Duodenal mucosa (tissue), 2 donors: ENCODE measurements around the gene MYBPC3.

ENCODE experiments used
- H3K27ac ChIP-seq: one replicate; pipeline ENCODE4 v1.7.0; 2013; ENCODE audit warnings: low read depth, low read length
- H3K27me3 ChIP-seq, 2 donors: one replicate each; pipeline ENCODE4 v1.7.0; 2013; ENCODE audit warnings: low read length in 2 of 2, control low read depth in 1 of 2; ENCODE audit not compliant: insufficient read depth in 2 of 2, control insufficient read depth in 1 of 2
- H3K36me3 ChIP-seq, 2 donors: one replicate each; pipeline ENCODE4 v1.7.0; 2013; ENCODE audit warnings: low read length in 2 of 2, control low read depth in 1 of 2; ENCODE audit not compliant: insufficient read depth in 2 of 2, control insufficient read depth in 1 of 2
- H3K4me1 ChIP-seq, 2 donors: one replicate each; pipeline ENCODE4 v1.7.0; 2013; ENCODE audit warnings: low read length in 2 of 2, control low read depth in 1 of 2; ENCODE audit not compliant: insufficient read depth in 2 of 2, control insufficient read depth in 1 of 2
- H3K4me3 ChIP-seq, 2 donors: one replicate each; pipeline ENCODE4 v1.7.0; 2013; ENCODE audit warnings: low read length in 2 of 2, low read depth in 1 of 2
- H3K9ac ChIP-seq, 2 donors: one replicate each; pipeline ENCODE4 v1.7.0; 2013; ENCODE audit warnings: low read length in 2 of 2, low read depth in 1 of 2
- H3K9me3 ChIP-seq, 2 donors: one replicate each; pipeline ENCODE4 v1.7.0; 2013; ENCODE audit warnings: low read length in 2 of 2, control low read depth in 1 of 2; ENCODE audit not compliant: control insufficient read depth in 1 of 2

The MYBPC3 gene

DNA sequence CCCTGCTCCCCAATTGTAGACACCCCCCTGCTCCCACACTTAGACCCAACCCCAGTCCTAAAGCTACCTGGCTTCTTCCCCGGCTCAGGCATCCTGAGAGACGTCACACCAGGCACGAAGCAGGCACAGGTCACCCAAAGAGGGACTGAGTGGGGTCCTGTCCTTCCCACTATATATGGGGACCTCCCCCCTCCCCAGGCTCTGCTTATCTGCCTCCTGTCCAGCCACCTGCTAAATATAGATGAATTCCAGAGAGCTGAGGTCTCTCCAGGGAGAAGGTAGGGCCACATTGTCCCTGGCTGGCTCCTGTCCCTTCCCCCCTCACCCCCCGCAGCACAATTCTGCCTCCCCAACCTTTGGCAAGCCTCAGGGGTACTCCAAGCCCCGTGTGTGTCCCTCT lies at the start of gene MYBPC3:
Gene MYBPC3 (minus strand): TSS at position 147 of the 400 bp plus-strand sequence. CDS start 55 bp downstream, at position 92.
- Histone ChIP-seq H3K9me3 (no peaks in the 10 kb centered on the region), H3K4me1 (peaks cover 2 to 3% of the 10 kb centered on the region in 2 donors), H3K4me3 (no peak within 1 kb of the TSS), H3K27ac (no peak within 1 kb of the TSS), H3K9ac (no peak within 1 kb of the TSS), H3K36me3 (no peaks in the 10 kb centered on the region), H3K27me3 (no peaks in the 10 kb centered on the region)

DNA sequence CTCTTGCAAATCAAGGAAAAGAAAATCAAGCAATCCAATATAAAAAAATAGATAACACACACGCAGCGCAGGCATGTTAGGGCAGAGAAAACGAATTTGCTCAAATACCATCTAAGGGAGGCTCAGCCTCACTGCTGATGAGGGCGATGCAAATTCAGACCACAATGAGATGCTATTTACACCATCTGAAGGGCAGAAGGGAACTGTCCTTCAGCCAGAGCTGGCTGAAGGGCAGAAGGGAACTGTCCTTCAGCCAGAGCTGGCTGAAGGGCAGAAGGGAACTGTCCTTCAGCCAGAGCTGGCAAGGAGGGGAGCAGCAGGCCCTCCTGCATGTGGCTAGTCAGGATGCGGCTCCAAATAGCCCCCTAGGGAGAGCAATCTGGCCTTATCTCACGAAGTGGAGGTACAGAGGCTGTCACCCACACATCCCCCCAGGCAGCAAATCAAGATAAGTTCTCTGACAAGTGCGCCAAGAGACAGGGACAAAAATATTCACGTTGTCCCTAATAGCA lies 48.3 kb upstream of the MYBPC3 start:
- H3K36me3 ChIP-seq: no peaks in the 10 kb centered on the region
- H3K27ac ChIP-seq: peak overlapping the region; percentile 3
- peak overlapping the region; percentile 43 to 63 for H3K9ac ChIP-seq

DNA sequence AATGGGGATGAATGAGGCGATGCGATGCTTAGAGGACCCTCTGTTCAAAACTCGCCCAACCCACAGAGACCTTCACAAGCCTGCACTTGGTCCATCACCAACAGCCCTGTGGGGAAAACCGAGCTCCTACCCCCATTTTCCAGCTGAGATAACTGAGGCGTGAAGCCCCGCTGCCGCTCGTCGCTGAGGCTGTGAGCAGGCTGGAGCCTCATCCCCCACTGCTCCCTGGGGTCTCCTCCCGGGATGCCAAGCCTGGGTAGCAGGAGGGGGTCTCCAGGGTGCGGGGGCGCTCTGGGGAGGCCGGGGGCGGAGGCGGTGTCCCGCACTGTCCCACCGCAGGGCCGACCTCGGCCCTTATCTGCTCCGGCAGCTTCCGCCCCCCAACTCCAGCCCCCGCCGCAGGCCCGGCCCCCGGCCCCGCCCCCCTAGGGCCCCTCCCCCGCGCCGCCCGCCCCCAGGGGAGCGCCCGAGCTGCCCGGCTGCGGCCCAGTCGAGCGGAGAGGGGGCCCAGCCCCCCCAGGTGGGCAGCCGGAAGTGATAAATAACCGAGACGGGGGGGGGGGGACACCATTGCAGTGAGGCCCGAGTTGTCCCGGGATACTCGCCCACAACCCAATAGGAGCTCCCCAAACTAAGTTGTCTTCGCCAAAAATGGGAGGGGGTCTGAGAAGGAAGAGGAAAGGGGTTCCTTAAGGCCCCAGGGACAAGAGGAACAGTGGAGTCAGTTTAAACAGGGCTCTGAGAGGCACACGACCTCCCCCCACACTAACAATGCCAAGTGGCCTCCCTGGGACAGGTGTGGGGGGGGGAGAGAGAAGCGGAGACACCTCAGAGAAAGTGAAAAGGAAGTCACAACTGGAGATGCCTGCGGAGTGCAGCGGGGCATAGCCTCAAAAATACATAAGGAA lies 47.6 kb upstream of the MYBPC3 start:
- Histone ChIP-seq H3K9me3 (no peaks in the 10 kb centered on the region), H3K4me1 (peaks cover 0 to 13% of the 10 kb centered on the region in 2 donors), H3K27ac (no peak overlapping the region), H3K9ac (peak overlapping the region; percentile 43 to 63), H3K4me3 (peak overlapping the region; percentile 69 to 70), H3K27me3 (no peaks in the 10 kb centered on the region), H3K36me3 (no peaks in the 10 kb centered on the region)

More for the DNA sequence above, 48.3 kb upstream of the MYBPC3 start:
- Histone ChIP-seq H3K4me1 (peaks cover 0 to 8% of the 10 kb centered on the region in 2 donors), H3K27me3 (no peaks in the 10 kb centered on the region), H3K4me3 (peak overlapping the region; percentile 56 to 65), H3K9me3 (no peaks in the 10 kb centered on the region)

DNA sequence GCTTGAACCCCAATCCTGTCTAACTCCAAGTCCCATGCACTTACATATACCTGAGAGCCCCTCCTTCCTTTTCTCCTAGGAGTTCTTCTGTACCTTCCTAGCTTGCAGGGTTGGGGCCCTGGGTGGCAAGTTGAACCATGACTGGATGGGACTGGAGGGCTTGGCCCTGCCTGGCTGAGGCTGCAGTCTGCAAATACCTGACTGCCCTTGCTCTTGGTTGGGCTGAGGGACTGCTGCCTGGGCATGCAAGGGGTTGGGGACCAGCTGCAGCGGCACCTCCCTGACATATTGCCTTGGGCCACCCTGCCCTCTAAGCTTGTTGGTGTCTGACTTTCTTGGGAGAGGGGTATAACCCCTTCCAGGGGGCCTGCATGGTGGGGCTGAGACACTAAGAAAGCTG lies 46.0 kb upstream of the MYBPC3 start:
- peaks cover 10 to 26% of the 10 kb centered on the region in 2 donors for H3K4me1 ChIP-seq
- no peaks in the 10 kb centered on the region for H3K27me3 ChIP-seq
- H3K4me3 ChIP-seq: no peak overlapping the region
- H3K36me3 ChIP-seq: no peaks in the 10 kb centered on the region
- no peaks in the 10 kb centered on the region for H3K9me3 ChIP-seq
- H3K27ac ChIP-seq: no peak overlapping the region
- H3K9ac ChIP-seq: no peak overlapping the region

DNA sequence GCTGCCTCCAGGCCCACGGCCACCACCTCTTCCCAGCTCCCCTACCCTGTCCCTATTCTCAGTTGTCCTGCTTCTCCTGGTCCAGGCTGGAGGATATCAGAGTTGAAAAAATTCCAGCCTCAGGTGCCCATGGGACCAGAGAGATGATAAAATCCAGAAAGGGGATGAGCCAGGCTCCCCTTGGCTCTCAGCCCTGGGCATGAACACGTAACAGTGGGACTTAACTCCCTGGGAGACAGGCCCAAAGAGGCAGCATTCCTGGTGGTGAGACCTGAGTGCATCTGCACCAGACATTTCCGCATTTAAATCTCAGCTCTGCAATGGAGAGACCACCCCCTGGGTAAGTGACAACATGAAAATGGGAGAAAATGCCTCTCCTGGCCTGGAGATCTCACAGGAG lies 45.5 kb upstream of the MYBPC3 start:
- H3K27ac ChIP-seq: no peak overlapping the region
- no peak overlapping the region for H3K4me3 ChIP-seq
- H3K27me3 ChIP-seq: no peaks in the 10 kb centered on the region
- no peak overlapping the region for H3K9ac ChIP-seq
- no peaks in the 10 kb centered on the region for H3K36me3 ChIP-seq
- no peaks in the 10 kb centered on the region for H3K9me3 ChIP-seq
- H3K4me1 ChIP-seq: peaks cover 10 to 30% of the 10 kb centered on the region in 2 donors

DNA sequence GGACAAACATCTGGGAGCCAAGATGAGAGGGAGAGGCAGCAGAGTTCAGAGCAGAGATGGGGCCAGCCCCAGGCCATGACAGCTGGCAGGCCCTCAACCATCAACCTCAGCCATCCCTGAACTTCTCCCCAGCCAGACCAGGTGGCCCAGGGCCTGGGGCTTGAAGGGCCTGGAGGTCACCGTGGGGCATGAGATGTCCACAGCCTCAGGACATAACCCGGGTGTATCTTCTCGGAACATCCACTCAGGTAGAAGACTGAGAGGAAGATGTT lies 43.5 kb upstream of the MYBPC3 start:
- no peaks in the 10 kb centered on the region for H3K27me3 ChIP-seq
- H3K36me3 ChIP-seq: no peaks in the 10 kb centered on the region
- H3K4me1 ChIP-seq: peaks cover 10 to 30% of the 10 kb centered on the region in 2 donors
- H3K4me3 ChIP-seq: no peak overlapping the region
- no peak overlapping the region for H3K9ac ChIP-seq
- H3K27ac ChIP-seq: no peak overlapping the region
- no peaks in the 10 kb centered on the region for H3K9me3 ChIP-seq

DNA sequence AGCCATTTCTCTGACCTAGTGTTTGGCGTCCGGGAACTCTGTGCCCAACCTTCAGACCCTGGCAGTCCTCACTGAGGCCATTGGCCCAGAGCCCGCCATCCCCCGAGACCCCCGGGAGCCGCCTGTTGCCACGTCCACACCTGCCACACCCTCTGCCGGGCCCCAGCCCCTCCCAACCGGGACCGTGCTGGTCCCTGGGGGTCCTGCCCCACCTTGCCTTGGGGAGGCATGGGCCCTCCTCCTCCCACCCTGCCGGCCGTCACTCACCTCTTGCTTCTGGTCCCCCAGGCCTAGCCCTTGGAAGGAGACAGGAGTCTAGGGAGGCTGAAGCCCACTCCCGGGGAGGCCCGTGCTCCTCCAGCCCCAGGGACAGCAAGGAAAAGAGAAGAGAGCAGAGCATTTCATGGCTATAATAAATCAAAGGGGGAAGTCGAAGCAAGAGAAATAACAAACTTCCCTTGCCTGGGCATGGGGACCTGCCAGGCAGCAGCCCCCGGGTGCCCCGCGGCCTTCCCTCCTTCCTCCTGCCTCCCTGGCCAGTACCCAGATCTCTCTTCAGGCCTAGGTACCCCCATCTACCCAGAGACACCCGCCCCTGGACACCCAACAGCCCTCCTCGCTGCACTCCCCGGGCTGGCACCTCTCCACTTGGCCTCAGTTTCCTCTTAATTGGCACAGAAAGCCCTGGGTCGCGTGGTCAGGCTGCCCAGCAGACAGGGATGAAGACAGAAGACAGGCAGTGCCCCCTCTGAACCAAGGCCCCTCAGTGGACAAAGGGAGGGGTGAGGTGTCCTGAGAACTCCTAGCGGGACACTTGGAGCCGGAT lies 42.9 kb upstream of the MYBPC3 start:
- Histone ChIP-seq H3K4me3 (peak overlapping the region; percentile 15 to 28), H3K27ac (peak overlapping the region; percentile 79), H3K9ac (peak overlapping the region in 1 of 2 donors; percentile 59), H3K4me1 (peaks cover 10 to 31% of the 10 kb centered on the region in 2 donors), H3K9me3 (no peaks in the 10 kb centered on the region), H3K27me3 (no peaks in the 10 kb centered on the region), H3K36me3 (no peaks in the 10 kb centered on the region)

DNA sequence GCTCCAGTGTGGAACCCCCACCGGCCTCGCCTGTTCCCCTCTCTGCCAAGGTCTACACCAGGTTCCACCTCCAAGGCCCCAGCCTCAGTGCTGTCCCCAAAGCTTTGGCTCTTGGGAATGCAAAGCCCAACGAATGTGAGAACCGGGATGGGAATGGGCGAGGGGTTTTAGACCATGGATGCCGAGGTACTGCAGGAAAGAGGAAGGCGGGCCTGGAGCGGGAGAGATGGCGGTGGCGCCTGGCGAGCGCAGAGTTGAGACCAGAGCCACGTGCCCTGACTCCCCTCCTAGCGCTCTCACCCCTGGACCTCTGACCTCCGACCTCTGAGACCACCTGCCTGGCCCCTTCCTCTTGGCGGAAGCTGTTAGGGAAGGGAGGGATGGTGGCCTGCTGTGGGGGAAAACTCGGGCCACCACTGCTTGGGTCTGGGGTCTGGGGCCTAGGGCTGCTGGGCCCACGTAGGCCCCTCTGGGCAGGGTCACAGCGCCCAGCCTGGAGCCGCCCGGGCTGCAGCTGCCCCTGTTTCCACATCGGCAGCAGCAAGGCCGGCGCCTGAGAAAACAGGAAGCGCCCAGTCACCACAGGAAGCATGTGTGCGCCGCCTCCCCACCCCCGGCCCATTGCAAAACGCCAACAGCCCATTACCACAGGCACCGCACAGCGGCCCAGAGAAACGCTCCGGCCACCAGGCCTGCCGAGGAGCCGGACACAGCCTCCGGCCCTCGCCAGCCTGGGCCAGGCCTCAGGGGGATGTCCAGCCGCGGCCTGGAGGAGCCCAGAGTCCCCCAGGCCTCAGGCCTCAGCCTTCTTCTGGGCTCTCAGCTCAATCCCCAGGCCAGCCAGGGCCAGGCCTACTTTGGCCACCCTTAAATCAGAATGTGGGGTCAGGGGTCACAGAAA lies 42.1 kb upstream of the MYBPC3 start:
- no peaks in the 10 kb centered on the region for H3K36me3 ChIP-seq
- H3K9me3 ChIP-seq: no peaks in the 10 kb centered on the region
- peak overlapping the region; percentile 38 to 59 for H3K9ac ChIP-seq
- peaks cover 10 to 28% of the 10 kb centered on the region in 2 donors for H3K4me1 ChIP-seq
- no peaks in the 10 kb centered on the region for H3K27me3 ChIP-seq
- peak overlapping the region; percentile 79 for H3K27ac ChIP-seq
- peak overlapping the region; percentile 29 to 45 for H3K4me3 ChIP-seq

DNA sequence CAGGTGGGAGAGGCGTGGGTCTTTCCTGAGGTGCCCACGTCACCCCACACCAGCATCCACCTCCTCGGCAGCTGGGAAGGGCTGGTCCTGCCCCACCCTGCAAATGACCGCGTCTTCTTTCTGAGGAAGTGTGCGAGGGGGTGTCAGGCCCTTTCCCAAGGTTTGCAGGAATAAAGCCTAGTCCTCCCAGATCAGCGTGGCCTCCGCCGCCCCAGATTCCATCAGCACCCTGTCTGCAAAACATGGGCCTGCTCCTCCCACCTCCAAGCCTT lies 41.5 kb upstream of the MYBPC3 start:
- H3K4me1 ChIP-seq: peaks cover 10 to 30% of the 10 kb centered on the region in 2 donors
- H3K27ac ChIP-seq: peak overlapping the region; percentile 70
- H3K9me3 ChIP-seq: no peaks in the 10 kb centered on the region
- H3K4me3 ChIP-seq: peak overlapping the region; percentile 29 to 45
- no peaks in the 10 kb centered on the region for H3K27me3 ChIP-seq
- H3K36me3 ChIP-seq: no peaks in the 10 kb centered on the region
- peak overlapping the region in 1 of 2 donors; percentile 38 for H3K9ac ChIP-seq
